Heart left ventricle (tissue), 16 donors: ENCODE measurements around the gene OR52E5. TPM values are rescaled to one million over a fixed set of nuclear protein-coding genes. Genes with fewer than 3 reads are reported as not detected.

Experiments used
- ATAC-seq, 4 donors: fragments of 200-7000 bp; cut with Tn5 transposase; one replicate each; pipeline ENCODE4 v1.9.1; 2020 to 2022; ENCODE audit warnings: moderate library complexity in 4 of 4, mild to moderate bottlenecking in 3 of 4, moderate number of reproducible peaks in 1 of 4
- DNase-seq, 5 donors: peaks; one replicate each; pipeline ENCODE4 v3.0.0-alpha.2; 2020
- H3K27ac ChIP-seq, 12 donors: fragments of 200-600 bp; sonication (generic) in 4 of 12; one replicate each; pipeline versions ENCODE4 v1.5.0 to v1.8.0; 2016 to 2022; ENCODE audit warnings: mild to moderate bottlenecking in 2 of 12
- H3K27me3 ChIP-seq, 9 donors: fragments of 200-600 bp; sonication (generic) in 2 of 9; one replicate each; pipeline versions ENCODE4 v1.5.1 to v1.8.0; 2016 to 2022; ENCODE audit warnings: mild to moderate bottlenecking in 3 of 9
- H3K36me3 ChIP-seq, 9 donors: fragments of 200-600 bp; sonication (generic) in 2 of 9; one replicate each; pipeline versions ENCODE4 v1.5.0 to v1.8.0; 2018 to 2022; ENCODE audit warnings: mild to moderate bottlenecking in 2 of 9
- H3K4me1 ChIP-seq, 12 donors: fragments of 200-600 bp; sonication (generic) in 4 of 12; one replicate each; pipeline versions ENCODE4 v1.5.0 to v1.8.0; 2016 to 2022; ENCODE audit warnings: mild to moderate bottlenecking in 3 of 12
- H3K4me3 ChIP-seq, 12 donors: fragments of 200-600 bp; sonication (generic) in 4 of 12; one replicate each; pipeline versions ENCODE4 v1.5.0 to v1.8.0; 2017 to 2022; ENCODE audit warnings: mild to moderate bottlenecking in 9 of 12, moderate library complexity in 4 of 12
- H3K9me3 ChIP-seq, 12 donors: fragments of 200-600 bp; sonication (generic) in 4 of 12; one replicate each; pipeline versions ENCODE4 v1.5.0 to v1.8.0; 2016 to 2022; ENCODE audit warnings: mild to moderate bottlenecking in 1 of 12
- POLR2A ChIP-seq, 2 donors: fragments of 450-650 bp; IDR thresholded peaks; one replicate each; pipeline ENCODE4 v1.6.1; 2017; ENCODE audit warnings: antibody characterized with exemption in 2 of 2, mild to moderate bottlenecking in 2 of 2, moderate library complexity in 2 of 2
- WGBS, 4 donors: extraction: QIAGEN DNeasy Blood & Tissue Kit in 2 of 4; methylation state at CpG; one replicate each; pipeline versions ENCODE4 v1.1.5 to v1.1.7; 2013 to 2018; 5-methylcytosine and 5-hydroxymethylcytosine counted together
- intact Hi-C, 10 donors: fragments of 100-400 bp; cut with DNase I; formaldehyde crosslinking; loops; one replicate each; pipeline versions ENCODE4 v1.11.1 to v1.14.2; 2022
- polyA plus RNA-seq, 2 donors: library from polyadenylated mRNA; stranded (reverse); fragments of 200-250 nt; gene quantifications; one replicate each; pipeline ENCODE4 v1.2.3, GENCODE V29; 2013
- total RNA-seq, 9 donors: library from RNA; depleted of rRNA in 2 of 9; stranded (reverse); fragments of >200 nt in 2 of 9; fragmentation: NEBNext Ultra II Directional in 3 of 9; extraction: Animal tissue kit (Norgen Biotek cat#: 25700) in 3 of 9; gene quantifications; one replicate each; pipeline versions ENCODE4 v1.1.0 to v1.2.4, GENCODE V29; 2016 to 2023
- TF ChIP-seq, protein P1 (sequence below), 12 donors: fragments of 200-600 bp; sonication (generic) in 4 of 12; IDR thresholded peaks; one replicate each; pipeline versions ENCODE4 v1.5.0 to v1.8.0; 2018 to 2022; ENCODE audit warnings: antibody characterized with exemption in 12 of 12, mild to moderate bottlenecking in 5 of 12
- donor health status: ischemic (EF 13 %, LVEDD 7.1; RV severe dilation, severe dysfunction).
- donor health status: healthy with polysubstance abuse.
- donor health status: DM: no; HTN: yes; CAD: no.
- donor health status: DM: no; HTN: no; CAD: no.
- donor health status: ischemic (EF 25% LVEDD 6.9; RV normal size, moderate dysfunction).
- donor health status: ischemic (EF 25% LVEDD 5.7; RV mildly dilated, moderate dysfunction).
- donor health status: healthy.
- donor health status: DM: yes; HTN: yes; CAD: no.
- donor health status: ischemic (EF 35%, LVEDD 5.7; RV mildly dilated, moderate dysfunction).
- donor health status: nonischemic (EF 11% LVEDD 7.7; RV severe dilation, severe dysfunction).
- donor health status: DM: yes; HTN: yes; CAD: no.
- donor health status: PGD.
- donor health status: ischemic (EF 29% LVEDD 5.4; RV normal size, mild dysfunction).
- donor health status: nonischemic (EF 23%, LVEDD 6.1; RV moderate dilation, normal function).

Gene OR52E5
- total and polyA plus RNA-seq, 11 donors: not detected

DNA sequence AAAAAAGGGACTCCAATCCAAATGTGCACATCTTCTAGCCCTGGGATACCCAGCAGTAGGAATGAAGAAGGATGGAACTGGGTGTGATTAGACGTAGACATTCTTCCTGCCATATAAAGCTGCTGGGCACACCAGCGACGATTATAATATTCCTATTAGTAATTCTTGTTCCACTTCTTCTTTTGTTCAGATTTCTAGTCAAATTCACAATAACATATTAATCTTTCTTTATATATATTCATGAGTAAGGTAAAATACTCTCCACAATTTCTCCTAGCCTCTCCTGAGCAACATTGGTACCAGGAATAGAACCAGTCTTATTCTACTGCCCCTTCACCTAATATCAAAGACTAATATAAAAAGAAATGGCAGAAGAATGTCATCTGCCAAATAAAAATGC, 35.4 kb upstream of the OR52E5 start, which contains the start of gene OR52E8:
Gene OR52E8, minus strand, starts transcription at position 101 of the 400 bp plus-strand sequence. Its CDS starts 0 bp downstream, at position 101.
- H3K4me3 ChIP-seq: no peak within 1 kb of the TSS
- H3K9me3 ChIP-seq: peaks cover 0 to 5% (median 0%) of the 10 kb centered on the region in 12 donors
- no peak within 1 kb of the TSS for H3K27ac ChIP-seq
- H3K36me3 ChIP-seq: no peaks in the 10 kb centered on the region
- ATAC-seq (no peak), DNase-seq (no peak)
- WGBS, 4 donors: 86 to 96% (median 94%) methylated on average over 3 of the region's 3 CpGs
- intact Hi-C loops: no loop called here
- H3K4me1 ChIP-seq: no peaks in the 10 kb centered on the region
- peaks cover 0 to 3% (median 0%) of the 10 kb centered on the region in 9 donors for H3K27me3 ChIP-seq
- TF ChIP-seq, protein P1, sequence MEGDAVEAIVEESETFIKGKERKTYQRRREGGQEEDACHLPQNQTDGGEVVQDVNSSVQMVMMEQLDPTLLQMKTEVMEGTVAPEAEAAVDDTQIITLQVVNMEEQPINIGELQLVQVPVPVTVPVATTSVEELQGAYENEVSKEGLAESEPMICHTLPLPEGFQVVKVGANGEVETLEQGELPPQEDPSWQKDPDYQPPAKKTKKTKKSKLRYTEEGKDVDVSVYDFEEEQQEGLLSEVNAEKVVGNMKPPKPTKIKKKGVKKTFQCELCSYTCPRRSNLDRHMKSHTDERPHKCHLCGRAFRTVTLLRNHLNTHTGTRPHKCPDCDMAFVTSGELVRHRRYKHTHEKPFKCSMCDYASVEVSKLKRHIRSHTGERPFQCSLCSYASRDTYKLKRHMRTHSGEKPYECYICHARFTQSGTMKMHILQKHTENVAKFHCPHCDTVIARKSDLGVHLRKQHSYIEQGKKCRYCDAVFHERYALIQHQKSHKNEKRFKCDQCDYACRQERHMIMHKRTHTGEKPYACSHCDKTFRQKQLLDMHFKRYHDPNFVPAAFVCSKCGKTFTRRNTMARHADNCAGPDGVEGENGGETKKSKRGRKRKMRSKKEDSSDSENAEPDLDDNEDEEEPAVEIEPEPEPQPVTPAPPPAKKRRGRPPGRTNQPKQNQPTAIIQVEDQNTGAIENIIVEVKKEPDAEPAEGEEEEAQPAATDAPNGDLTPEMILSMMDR (IDR thresholded peaks at IDR 0.05): no peak
- TF ChIP-seq POLR2A (IDR thresholded peaks at IDR 0.05): no peak

DNA sequence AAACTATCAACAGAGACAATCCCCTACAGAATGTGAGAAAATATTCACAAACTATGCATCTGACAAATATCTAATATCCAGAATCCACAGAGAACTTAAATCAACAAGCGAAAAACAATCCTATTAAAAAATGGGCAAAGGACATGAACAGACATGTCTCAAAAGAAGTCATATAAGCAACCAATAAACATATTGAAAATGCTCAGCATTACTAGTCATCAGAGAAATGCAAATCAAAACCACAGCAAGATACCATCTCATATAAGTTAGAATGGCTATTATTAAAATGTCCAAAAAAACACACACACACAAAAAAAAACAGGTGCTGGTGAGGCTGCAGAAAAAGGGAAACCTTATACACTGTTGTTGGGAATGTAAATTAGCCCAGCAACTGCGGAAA, 27.2 kb upstream of the OR52E5 start:
- Histone ChIP-seq H3K36me3 (no peaks in the 10 kb centered on the region), H3K27ac (no peak overlapping the region), H3K27me3 (no peaks in the 10 kb centered on the region), H3K9me3 (peaks cover 0 to 8% (median 0%) of the 10 kb centered on the region in 12 donors), H3K4me3 (no peak overlapping the region), H3K4me1 (no peaks in the 10 kb centered on the region)
- DNase-seq (no peak), ATAC-seq (no peak)
- TF ChIP-seq, protein P1 (IDR thresholded peaks at IDR 0.05): no peak
- TF ChIP-seq POLR2A (IDR thresholded peaks at IDR 0.05): no peak
- WGBS, 4 donors: 76 to 82% (median 77%) methylated on average over 2 of the region's 2 CpGs
- intact Hi-C loops: no loop called here

DNA sequence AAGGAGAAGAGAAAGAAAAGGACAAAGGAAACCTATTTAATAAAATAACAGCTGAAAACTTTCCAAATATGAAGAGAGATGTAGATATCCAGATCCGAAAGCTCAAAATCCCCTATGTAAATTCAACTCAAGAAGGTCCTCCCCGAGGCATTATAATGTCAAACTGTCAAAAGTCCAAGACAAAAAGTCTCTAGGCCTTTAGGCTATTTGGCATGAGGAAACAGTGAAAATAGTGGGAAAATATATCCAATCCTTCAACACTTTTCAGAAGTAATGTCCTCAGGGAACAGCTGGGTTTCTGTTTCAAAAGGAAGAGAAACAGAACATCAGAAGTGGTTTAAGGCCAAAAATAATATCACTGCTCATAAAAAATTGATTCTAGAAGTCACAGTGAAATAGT, 14.4 kb upstream of the OR52E5 start:
- intact Hi-C loops: no loop called here
- ATAC-seq (no peak), DNase-seq (no peak)
- Histone ChIP-seq H3K27me3 (no peaks in the 10 kb centered on the region), H3K27ac (no peak overlapping the region), H3K36me3 (no peaks in the 10 kb centered on the region), H3K4me3 (no peak overlapping the region), H3K4me1 (no peaks in the 10 kb centered on the region), H3K9me3 (no peaks in the 10 kb centered on the region)
- TF ChIP-seq, protein P1 (IDR thresholded peaks at IDR 0.05): no peak
- TF ChIP-seq POLR2A (IDR thresholded peaks at IDR 0.05): no peak
- 50 to 64% (median 55%) methylated on average over 2 of the region's 2 CpGs for WGBS, 4 donors

GRCh38 chr11:5880329-5880728, 12.7 kb upstream of the OR52E5 start, which contains the start of gene OR52E4:
OR52E4 (plus strand) TSS chr11:5880629; CDS start chr11:5884293, 3,664 bp downstream.
- Histone ChIP-seq H3K9me3 (no peaks in the 10 kb centered on the region), H3K27me3 (no peaks in the 10 kb centered on the region), H3K27ac (no peak within 1 kb of the TSS), H3K4me3 (no peak within 1 kb of the TSS), H3K36me3 (no peaks in the 10 kb centered on the region), H3K4me1 (no peaks in the 10 kb centered on the region)
- TF ChIP-seq POLR2A (IDR thresholded peaks at IDR 0.05): no peak
- TF ChIP-seq, protein P1 (IDR thresholded peaks at IDR 0.05): no peak
- ATAC-seq: no peak
- intact Hi-C loops: no loop called here
- no peak for DNase-seq
- 73 to 75% (median 74%) methylated on average over 4 of the region's 4 CpGs for WGBS, 4 donors
